NCI-H460 (cell line): ENCODE measurements around the gene EN2. TPM values are rescaled to one million over a fixed set of nuclear protein-coding genes. Genes with fewer than 3 reads are reported as not detected.

ENCODE experiments used
- DNase-seq: peaks from one replicate; pipeline ENCODE4 v3.0.0-alpha.2; 2016; ENCODE audit warnings: low read depth; ENCODE audit errors: extremely low read depth
- total RNA-seq: library from RNA; depleted of rRNA; stranded (reverse); fragments of >200 nt; shearing (Covaris generic); gene quantifications from 2 replicates; pipeline ENCODE4 v1.2.3, GENCODE V29; 2014

EN2 gene
- total RNA-seq, 1 experiment from 2014 or later: 0.84 TPM

DNA sequence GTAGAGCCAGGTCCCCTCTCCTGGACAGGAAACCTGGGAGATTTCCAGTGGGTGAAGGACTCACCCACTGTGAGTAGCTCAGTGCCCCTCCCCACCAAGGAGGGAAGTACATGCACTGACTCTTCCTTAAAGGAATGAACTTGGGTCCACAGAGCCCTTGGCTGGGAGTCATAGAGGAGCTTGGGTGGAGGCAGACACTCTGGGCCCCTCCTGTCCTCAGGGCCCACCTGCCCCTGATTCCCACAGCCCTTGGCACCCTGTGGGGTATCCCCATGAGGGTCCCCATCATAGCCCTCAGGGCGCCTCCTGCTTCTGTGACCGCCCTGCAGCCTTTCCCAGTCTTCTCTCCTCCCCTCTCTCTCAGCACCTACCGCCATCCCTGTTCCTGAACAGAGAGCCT lies 3.7 kb downstream of the EN2 start:
- DNase-seq: no peak

GRCh38 chr7:155462163-155462735 lies 4.3 kb downstream of the EN2 start:
- DNase-seq: no peak

- DNase-seq: no peak
Measured at GRCh38 chr7:155463114-155463811, 5.3 kb downstream of the EN2 start.

- DNase-seq: no peak
Measured at GRCh38 chr7:155464183-155464582, 6.3 kb downstream of the EN2 start.

DNA sequence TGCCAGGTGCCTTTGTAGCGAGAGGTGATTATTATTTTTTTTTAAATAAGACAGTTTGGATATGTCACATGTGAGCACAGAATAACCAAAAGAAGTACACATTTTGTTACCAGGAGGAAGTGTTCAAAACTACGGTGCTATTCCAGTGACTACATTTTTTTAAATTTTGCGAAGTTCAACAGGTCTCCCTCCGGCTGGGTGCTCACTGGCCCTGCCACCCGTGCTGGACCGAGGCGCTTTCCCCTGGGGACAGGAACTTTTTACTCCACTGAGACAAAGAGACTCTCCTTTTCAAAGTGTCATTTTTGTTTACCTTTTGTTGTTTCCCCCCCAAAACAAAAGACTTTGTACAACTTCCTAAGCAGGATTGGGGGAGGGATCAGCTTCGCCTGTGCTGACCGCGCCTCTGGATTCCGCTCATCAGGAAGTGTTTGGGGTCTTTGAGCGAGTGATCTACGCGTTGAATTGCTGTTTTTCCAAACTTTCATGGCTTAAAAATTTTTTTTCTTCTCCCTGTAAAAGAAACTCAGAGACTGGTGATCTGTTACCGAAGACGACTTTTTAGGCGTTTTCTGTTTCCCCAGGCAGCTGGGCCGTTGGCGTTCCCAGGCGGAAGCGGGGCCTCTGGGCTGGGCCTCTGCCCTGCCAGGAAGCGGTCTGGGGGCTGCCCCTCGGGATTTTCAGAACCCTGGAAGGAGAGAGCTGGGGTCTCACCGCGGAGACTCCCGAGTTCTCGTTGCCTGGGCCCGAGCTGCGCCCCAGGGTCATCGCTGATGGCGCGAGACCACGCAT lies 7.2 kb downstream of the EN2 start:
- no peak for DNase-seq

DNA sequence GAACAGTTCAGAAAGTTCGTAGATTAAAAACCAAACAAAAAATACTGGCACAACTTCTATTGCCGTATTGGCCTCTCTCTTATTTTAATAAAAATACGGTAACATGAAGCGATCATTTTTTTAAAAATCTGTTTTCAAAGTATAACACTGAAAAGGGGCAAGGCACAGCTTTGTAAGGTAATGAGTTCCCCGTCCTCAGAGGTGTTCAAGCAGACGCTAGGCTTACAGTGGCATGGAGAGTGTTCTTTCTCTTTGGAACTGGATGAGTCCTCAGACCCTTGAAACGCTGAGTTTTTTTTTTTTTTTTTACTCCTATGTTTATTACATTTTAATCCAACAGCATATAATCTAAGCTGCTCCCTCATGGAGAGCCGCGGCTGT lies 7.8 kb downstream of the EN2 start:
- DNase-seq: no peak

DNA sequence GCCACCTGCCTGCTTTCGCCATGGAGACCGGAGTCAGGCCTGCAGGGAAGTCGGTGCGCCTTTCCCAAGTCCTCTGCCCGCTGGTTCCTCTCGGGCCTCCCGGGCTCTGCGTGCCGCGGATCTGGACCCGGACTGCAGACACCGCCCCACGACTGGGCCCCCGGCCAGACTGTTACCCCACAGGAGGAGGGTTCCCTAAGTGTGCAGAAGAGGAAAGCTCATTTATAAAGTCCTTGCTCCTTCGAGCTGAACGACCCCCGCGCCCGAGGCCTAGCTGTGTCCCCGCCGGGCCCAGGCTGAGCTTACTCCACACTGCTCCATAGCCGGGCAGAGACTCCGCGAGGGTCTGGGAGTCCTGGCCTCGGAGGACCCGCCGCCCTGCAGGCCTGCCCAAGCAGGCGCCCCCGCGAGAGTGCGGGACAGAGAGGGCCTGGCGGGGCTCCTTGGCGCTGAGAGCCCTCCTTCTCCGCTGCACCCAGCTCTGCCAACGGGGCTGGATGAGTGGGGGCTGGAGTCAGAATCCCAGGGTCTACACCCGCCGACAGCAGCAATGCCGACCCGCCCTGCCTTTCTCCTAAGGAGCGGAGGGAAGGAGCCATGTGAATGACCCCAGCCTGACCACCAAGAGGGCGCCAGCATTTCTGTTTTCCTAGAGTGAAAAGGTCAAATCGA lies 8.3 kb downstream of the EN2 start:
- DNase-seq: no peak

- DNase-seq: no peak
Measured at GRCh38 chr7:155466814-155467733, 9.1 kb downstream of the EN2 start.

- no peak for DNase-seq
Measured at GRCh38 chr7:155467846-155468784, 10.2 kb downstream of the EN2 start.

- DNase-seq: no peak
Measured at GRCh38 chr7:155468785-155469148, 10.8 kb downstream of the EN2 start.

- no peak for DNase-seq
Measured at GRCh38 chr7:155469311-155470185, 11.6 kb downstream of the EN2 start.

DNA sequence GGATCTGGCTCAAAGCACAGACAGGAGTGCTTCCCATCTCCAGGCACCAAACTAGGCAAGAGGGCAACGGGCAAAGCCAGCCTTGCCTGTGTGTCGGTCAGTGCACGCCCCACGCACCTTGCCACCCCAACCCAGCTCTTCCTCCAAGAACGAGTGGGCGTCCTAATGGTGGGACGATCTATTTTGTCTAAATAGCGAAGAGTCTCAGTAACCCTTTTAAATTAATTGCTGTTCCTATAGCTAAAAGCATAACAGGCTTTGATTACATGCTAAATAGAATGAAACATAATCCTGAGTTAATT lies 12.2 kb downstream of the EN2 start:
- DNase-seq: no peak

- DNase-seq: no peak
Measured at GRCh38 chr7:155470686-155471638, 13.0 kb downstream of the EN2 start.

- DNase-seq: no peak
Measured at GRCh38 chr7:155471718-155472117, 13.8 kb downstream of the EN2 start.

DNA sequence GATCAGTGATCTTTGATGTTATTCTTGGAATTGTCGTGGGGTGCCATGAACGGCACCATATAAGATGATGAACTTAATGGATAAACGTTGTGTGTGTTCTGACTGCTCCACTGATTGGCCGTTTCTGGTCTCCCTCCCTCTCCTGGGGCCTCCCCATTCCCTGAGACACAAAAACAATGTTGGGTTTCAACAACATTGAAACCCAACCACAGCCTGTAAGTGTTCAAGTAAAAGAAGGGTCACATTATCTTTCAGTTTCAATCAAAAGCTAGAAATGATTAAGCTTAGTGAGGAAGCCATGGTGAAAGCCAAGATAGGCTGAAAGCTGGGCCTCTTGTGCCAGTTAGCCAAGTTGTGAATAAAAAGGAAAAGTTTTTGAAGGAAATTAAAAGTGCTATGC lies 19.5 kb downstream of the EN2 start:
- no peak for DNase-seq

GRCh38 chr7:155481764-155482163 lies 23.8 kb downstream of the EN2 start:
- no peak for DNase-seq

DNA sequence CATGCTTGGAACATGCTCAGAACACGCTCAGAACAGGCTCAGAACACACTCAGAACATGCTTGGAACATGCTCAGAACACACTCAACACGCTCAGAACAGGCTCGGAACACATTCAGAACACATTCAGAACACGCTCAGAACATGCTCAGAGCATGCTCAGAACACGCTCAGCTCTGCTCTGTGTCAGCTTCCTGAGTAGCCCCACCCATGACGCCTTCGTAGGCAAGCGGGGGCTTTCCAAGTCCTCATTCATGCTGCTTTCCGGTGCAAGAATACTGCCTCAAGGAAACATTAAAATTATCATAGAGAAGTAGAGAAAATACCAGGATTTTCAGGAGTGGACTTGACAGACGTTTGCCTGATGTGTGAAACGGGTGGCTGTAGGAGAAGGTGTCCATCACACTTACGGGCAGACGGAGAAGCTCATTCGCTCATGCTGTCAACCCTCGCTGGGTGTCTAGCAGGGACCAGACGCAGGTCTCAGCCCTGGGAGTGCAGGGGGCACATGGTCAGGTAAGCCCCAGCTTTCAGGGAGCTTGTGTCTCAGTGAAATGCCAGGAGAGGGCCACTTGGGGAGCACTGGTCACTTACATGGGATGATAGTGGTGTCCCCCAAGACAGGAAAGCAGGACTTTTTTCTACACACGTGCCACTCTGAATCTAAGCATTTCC lies 24.7 kb downstream of the EN2 start:
- DNase-seq: no peak
